Measurements from ENCODE around the gene PDZRN3. TPM values are rescaled to one million over a fixed set of nuclear protein-coding genes. Genes with fewer than 3 reads are reported as not detected.

PDZRN3 gene
- total RNA-seq, 1 experiment from 2014 or later: 12.5 TPM

DNA sequence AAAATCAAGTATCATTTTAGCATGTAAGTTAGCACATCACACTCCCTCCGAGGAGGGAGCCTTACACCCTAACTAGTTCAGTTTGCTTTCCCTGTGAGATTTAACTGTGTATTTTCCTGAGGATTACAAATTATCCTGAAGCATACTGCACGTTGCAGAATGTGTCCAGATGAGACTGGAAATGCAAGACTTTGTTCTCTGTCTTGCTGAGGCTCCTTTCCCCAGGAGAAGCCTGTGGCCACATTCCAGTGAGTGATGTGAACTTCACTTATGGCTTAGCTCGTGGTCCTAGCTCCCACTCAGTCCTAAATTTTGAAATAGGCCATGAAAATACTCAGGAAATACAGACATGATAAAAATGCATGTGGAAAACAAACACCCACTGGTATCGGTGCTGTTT is 23.7 kb downstream of the PDZRN3 start:
- Histone ChIP-seq H3K27me3 (replicated peaks; ENCODE audit: control insufficient read depth, insufficient read depth, low read length) (no peaks in the 10 kb centered on the region), H3K4me1 (peaks cover 18% of the 10 kb centered on the region), H3K4me3 (ENCODE audit: low read depth, low read length) (no peak overlapping the region), H3K9me3 (no peaks in the 10 kb centered on the region), H3K36me3 (ENCODE audit: control insufficient read depth, insufficient read depth, low read length) (no peaks in the 10 kb centered on the region)
- Mint-ChIP-seq H3K9me3 (ENCODE audit: unreplicated experiment) (no peaks in the 10 kb centered on the region), H3K4me1 (ENCODE audit: low read depth, unreplicated experiment) (peaks cover 22% of the 10 kb centered on the region), H3K4me3 (ENCODE audit: unreplicated experiment) (no peak overlapping the region), H3K36me3 (ENCODE audit: insufficient read depth, unreplicated experiment) (peaks cover 12% of the 10 kb centered on the region), H3K27ac (ENCODE audit: unreplicated experiment) (no peak overlapping the region), H3K27me3 (ENCODE audit: insufficient read depth, unreplicated experiment) (no peaks in the 10 kb centered on the region)
- TF ChIP-seq, protein P1, sequence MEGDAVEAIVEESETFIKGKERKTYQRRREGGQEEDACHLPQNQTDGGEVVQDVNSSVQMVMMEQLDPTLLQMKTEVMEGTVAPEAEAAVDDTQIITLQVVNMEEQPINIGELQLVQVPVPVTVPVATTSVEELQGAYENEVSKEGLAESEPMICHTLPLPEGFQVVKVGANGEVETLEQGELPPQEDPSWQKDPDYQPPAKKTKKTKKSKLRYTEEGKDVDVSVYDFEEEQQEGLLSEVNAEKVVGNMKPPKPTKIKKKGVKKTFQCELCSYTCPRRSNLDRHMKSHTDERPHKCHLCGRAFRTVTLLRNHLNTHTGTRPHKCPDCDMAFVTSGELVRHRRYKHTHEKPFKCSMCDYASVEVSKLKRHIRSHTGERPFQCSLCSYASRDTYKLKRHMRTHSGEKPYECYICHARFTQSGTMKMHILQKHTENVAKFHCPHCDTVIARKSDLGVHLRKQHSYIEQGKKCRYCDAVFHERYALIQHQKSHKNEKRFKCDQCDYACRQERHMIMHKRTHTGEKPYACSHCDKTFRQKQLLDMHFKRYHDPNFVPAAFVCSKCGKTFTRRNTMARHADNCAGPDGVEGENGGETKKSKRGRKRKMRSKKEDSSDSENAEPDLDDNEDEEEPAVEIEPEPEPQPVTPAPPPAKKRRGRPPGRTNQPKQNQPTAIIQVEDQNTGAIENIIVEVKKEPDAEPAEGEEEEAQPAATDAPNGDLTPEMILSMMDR (IDR thresholded peaks at IDR 0.05; ENCODE audit: insufficient read depth in 1 of 2, low read depth in 1 of 2, low read length in 1 of 2, severe bottlenecking in 1 of 2, unreplicated experiment in 1 of 2): no peak
- POLR2A ChIA-PET: no interaction called here
- BruUV-seq (replicated peaks): no TSS peak
- intact Hi-C loops (cut with micrococcal nuclease; ENCODE audit: unreplicated experiment): no loop called here
- no peak for DNase-seq
- CTCF ChIA-PET: no interaction called here

- no peak overlapping the region for H3K4me3 Mint-ChIP-seq (ENCODE audit: unreplicated experiment)
- H3K36me3 Mint-ChIP-seq (ENCODE audit: insufficient read depth, unreplicated experiment): peaks cover 12% of the 10 kb centered on the region
- H3K9me3 ChIP-seq: no peaks in the 10 kb centered on the region
- POLR2A ChIA-PET: no interaction called here
- peaks cover 25% of the 10 kb centered on the region for H3K4me1 Mint-ChIP-seq (ENCODE audit: low read depth, unreplicated experiment)
- BruUV-seq (replicated peaks): no TSS peak
- H3K36me3 ChIP-seq (ENCODE audit: control insufficient read depth, insufficient read depth, low read length): no peaks in the 10 kb centered on the region
- no peaks in the 10 kb centered on the region for H3K27me3 Mint-ChIP-seq (ENCODE audit: insufficient read depth, unreplicated experiment)
- H3K27ac Mint-ChIP-seq (ENCODE audit: unreplicated experiment): no peak overlapping the region
- intact Hi-C loops (cut with micrococcal nuclease; ENCODE audit: unreplicated experiment): no loop called here
- no peaks in the 10 kb centered on the region for H3K27me3 ChIP-seq (replicated peaks; ENCODE audit: control insufficient read depth, insufficient read depth, low read length)
- no peak overlapping the region for H3K4me3 ChIP-seq (ENCODE audit: low read depth, low read length)
- H3K9me3 Mint-ChIP-seq (ENCODE audit: unreplicated experiment): no peaks in the 10 kb centered on the region
- DNase-seq: no peak
- CTCF ChIA-PET: no interaction called here
- H3K4me1 ChIP-seq: peaks cover 18% of the 10 kb centered on the region
- TF ChIP-seq, protein P1 (IDR thresholded peaks at IDR 0.05; ENCODE audit: insufficient read depth in 1 of 2, low read depth in 1 of 2, low read length in 1 of 2, severe bottlenecking in 1 of 2, unreplicated experiment in 1 of 2): no peak
These were observed 24.3 kb downstream of the PDZRN3 start for GRCh38 chr3:73600293-73600938.

- H3K27ac Mint-ChIP-seq (ENCODE audit: unreplicated experiment): no peak overlapping the region
- Histone ChIP-seq H3K9me3 (no peaks in the 10 kb centered on the region), H3K36me3 (ENCODE audit: control insufficient read depth, insufficient read depth, low read length) (no peaks in the 10 kb centered on the region), H3K4me1 (peaks cover 18% of the 10 kb centered on the region), H3K4me3 (ENCODE audit: low read depth, low read length) (no peak overlapping the region), H3K27me3 (replicated peaks; ENCODE audit: control insufficient read depth, insufficient read depth, low read length) (no peaks in the 10 kb centered on the region)
- no peak overlapping the region for H3K4me3 Mint-ChIP-seq (ENCODE audit: unreplicated experiment)
- TF ChIP-seq, protein P1 (IDR thresholded peaks at IDR 0.05; ENCODE audit: insufficient read depth in 1 of 2, low read depth in 1 of 2, low read length in 1 of 2, severe bottlenecking in 1 of 2, unreplicated experiment in 1 of 2): no peak
- DNase-seq: no peak
- ChIA-PET CTCF (no interaction called here), POLR2A (no interaction called here)
- peaks cover 12% of the 10 kb centered on the region for H3K36me3 Mint-ChIP-seq (ENCODE audit: insufficient read depth, unreplicated experiment)
- H3K27me3 Mint-ChIP-seq (ENCODE audit: insufficient read depth, unreplicated experiment): no peaks in the 10 kb centered on the region
- peaks cover 25% of the 10 kb centered on the region for H3K4me1 Mint-ChIP-seq (ENCODE audit: low read depth, unreplicated experiment)
- BruUV-seq (replicated peaks): no TSS peak
- no peaks in the 10 kb centered on the region for H3K9me3 Mint-ChIP-seq (ENCODE audit: unreplicated experiment)
- intact Hi-C loops (cut with micrococcal nuclease; ENCODE audit: unreplicated experiment): no loop called here
These were observed 25.1 kb downstream of the PDZRN3 start for GRCh38 chr3:73599605-73600004.
